ENCODE data around the gene GADD45GIP1.
A peak's percentile ranks its signal among the peaks of the same experiment; 100 is the strongest.

The GADD45GIP1 gene

DNA sequence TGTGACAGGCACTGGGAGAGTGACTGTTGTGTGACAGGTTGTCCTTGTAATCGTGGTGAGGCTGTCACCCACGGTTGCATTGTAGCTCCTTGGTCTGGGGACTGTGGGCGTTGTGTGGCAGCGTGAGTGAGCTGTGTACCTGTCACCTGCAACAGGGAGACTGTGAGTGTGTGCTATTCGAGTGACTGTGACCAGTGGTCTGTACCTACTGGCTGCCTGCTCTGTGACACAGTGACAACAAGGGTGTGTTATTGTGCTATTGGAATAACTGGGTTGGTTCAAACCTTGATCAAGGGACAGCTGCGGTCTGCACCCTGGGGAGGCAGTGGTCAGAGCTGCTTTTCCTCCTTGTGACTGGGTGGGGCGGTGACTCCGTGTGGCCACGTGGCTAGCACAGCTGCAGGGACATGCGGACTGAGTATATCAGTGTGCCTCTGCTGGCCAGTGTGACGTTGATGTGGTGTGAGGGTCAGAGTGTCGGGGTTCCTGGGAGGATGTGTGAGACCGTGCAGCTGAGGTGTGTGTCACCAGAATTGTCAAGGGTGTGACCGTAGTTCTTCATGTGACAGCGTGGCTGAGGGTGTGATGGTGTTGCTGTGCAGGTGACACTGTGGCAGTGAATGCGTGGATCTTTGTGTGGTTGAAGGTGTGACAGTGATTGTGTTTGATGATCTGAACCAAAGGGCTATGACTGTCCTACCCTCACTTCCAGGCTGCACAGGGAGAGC is 28.2 kb upstream of the GADD45GIP1 start:
- Histone ChIP-seq H3K36me3 (no peaks in the 10 kb centered on the region), H3K4me1 (no peaks in the 10 kb centered on the region; the same call in 1 of the 2 replicates), H3K9me3 (no peaks in the 10 kb centered on the region), H3K4me3 (ENCODE audit: low read depth, low read length) (no peak overlapping the region), H3K27me3 (no peaks in the 10 kb centered on the region)
- TF ChIP-seq, protein P1, sequence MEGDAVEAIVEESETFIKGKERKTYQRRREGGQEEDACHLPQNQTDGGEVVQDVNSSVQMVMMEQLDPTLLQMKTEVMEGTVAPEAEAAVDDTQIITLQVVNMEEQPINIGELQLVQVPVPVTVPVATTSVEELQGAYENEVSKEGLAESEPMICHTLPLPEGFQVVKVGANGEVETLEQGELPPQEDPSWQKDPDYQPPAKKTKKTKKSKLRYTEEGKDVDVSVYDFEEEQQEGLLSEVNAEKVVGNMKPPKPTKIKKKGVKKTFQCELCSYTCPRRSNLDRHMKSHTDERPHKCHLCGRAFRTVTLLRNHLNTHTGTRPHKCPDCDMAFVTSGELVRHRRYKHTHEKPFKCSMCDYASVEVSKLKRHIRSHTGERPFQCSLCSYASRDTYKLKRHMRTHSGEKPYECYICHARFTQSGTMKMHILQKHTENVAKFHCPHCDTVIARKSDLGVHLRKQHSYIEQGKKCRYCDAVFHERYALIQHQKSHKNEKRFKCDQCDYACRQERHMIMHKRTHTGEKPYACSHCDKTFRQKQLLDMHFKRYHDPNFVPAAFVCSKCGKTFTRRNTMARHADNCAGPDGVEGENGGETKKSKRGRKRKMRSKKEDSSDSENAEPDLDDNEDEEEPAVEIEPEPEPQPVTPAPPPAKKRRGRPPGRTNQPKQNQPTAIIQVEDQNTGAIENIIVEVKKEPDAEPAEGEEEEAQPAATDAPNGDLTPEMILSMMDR (IDR thresholded peaks at IDR 0.05; ENCODE audit: low read depth, low read length): no peak
- no peak for DNase-seq

DNA sequence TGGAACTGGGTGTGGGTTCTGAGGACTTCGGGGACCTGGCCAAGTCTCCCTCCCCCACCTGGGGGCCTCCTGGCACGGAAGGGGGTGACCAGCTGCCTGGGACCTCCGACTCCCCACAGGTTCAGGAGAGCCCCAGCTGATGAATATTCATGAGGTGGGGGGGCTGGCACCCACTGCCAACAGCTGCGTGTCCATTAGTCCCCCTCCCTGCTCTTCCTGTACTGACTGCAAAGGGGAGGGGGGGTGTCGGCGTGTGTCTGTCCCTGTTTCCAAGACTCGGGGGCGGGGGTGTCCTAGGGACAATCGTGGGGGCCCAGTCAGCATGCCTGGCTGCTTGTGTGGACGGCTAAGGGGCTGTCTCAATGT is 27.6 kb upstream of the GADD45GIP1 start:
- no peaks in the 10 kb centered on the region; the same call in 1 of the 2 replicates for H3K4me1 ChIP-seq

DNA sequence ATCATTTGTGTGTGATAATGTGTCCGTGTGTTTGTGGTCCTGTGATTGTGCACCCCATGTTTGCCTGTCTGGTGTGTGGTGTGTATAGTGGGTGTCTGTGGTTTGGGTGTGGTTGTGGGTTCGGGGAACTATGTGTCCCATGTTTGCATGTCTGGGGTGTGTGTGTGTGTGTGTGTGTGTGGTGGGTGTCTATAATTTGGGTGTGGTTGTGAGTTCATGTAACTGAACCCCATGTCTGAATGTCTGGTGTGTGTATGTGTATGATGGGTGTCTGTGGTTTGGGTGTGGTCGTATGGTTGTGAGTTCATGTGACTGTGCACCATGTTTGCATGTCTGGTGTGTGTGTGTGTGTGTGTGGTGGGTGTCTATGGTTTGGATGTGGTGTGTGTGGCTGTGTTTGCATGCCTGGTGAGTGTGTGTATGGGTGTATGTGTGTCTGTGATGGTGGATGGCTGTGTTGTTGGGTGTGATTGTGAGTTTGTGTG is 27.2 kb upstream of the GADD45GIP1 start:
- no peak for DNase-seq
- Histone ChIP-seq H3K36me3 (no peaks in the 10 kb centered on the region), H3K4me3 (ENCODE audit: low read depth, low read length) (no peak overlapping the region), H3K9me3 (no peaks in the 10 kb centered on the region), H3K27me3 (no peaks in the 10 kb centered on the region), H3K4me1 (no peaks in the 10 kb centered on the region; the same call in 1 of the 2 replicates)
- TF ChIP-seq, protein P1 (IDR thresholded peaks at IDR 0.05; ENCODE audit: low read depth, low read length): no peak

More for the DNA sequence above, 27.6 kb upstream of the GADD45GIP1 start:
- DNase-seq: no peak
- Histone ChIP-seq H3K36me3 (no peaks in the 10 kb centered on the region), H3K9me3 (no peaks in the 10 kb centered on the region), H3K27me3 (no peaks in the 10 kb centered on the region), H3K4me3 (ENCODE audit: low read depth, low read length) (no peak overlapping the region)
- TF ChIP-seq, protein P1 (IDR thresholded peaks at IDR 0.05; ENCODE audit: low read depth, low read length): no peak

GRCh38 chr19:12983542-12984142 is 26.6 kb upstream of the GADD45GIP1 start:
- H3K4me3 ChIP-seq (ENCODE audit: low read depth, low read length): peak overlapping the region; percentile 57
- peak; percentile 83 for DNase-seq
- no peaks in the 10 kb centered on the region; the same call in 1 of the 2 replicates for H3K4me1 ChIP-seq

DNA sequence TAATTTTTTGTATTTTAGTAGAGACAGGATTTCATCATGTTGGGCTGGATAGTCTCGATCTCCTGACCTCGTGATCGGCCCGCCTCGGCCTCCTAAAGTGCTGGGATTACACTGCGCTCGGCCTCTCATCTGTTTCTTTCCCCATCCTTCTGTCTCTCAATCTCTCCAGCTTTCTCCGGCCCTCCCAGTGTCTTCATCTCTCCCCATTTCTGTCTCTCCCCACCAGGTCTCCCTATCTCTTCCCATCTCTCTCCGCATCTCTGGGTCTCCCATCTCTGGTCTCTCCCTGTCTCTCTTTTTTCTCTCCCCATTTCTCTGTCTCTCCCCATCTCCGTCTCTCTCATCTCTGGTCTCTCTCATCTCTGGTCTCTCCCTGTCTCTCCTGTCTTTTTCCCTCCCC is 26.1 kb upstream of the GADD45GIP1 start:
- Histone ChIP-seq H3K4me3 (ENCODE audit: low read depth, low read length) (peak overlapping the region; percentile 57), H3K4me1 (no peaks in the 10 kb centered on the region; the same call in 1 of the 2 replicates), H3K36me3 (no peaks in the 10 kb centered on the region), H3K9me3 (no peaks in the 10 kb centered on the region), H3K27me3 (no peaks in the 10 kb centered on the region)
- TF ChIP-seq, protein P1 (IDR thresholded peaks at IDR 0.05; ENCODE audit: low read depth, low read length): no peak
- no peak for DNase-seq

More at GRCh38 chr19:12983542-12984142, 26.6 kb upstream of the GADD45GIP1 start:
- no peaks in the 10 kb centered on the region for H3K36me3 ChIP-seq
- TF ChIP-seq, protein P1 (IDR thresholded peaks at IDR 0.05; ENCODE audit: low read depth, low read length): peak; percentile 80
- H3K27me3 ChIP-seq: no peaks in the 10 kb centered on the region
- H3K9me3 ChIP-seq: no peaks in the 10 kb centered on the region

DNA sequence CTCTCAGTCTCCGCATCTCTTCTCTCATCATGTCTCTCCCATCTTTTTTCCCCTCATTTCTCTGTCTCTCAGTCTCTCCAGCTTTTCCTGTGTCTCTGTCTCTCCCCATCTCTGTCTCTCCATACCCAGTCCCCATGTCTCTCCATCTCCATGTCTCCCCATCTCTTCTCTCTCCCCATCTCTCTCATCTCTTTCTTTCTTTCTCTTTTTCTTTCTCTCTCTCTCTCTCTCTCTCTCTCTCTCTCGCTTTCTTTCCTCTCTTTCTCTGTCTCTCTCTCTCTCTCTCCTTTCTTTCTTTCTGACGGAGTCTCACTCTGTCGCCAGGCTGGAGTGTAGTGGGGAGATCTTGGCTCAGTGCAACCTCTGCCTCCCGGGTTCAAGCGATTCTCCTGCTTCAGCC is 25.6 kb upstream of the GADD45GIP1 start:
- H3K4me3 ChIP-seq (ENCODE audit: low read depth, low read length): no peak overlapping the region
- DNase-seq: no peak
- no peaks in the 10 kb centered on the region for H3K27me3 ChIP-seq
- H3K36me3 ChIP-seq: no peaks in the 10 kb centered on the region
- no peaks in the 10 kb centered on the region; the same call in 1 of the 2 replicates for H3K4me1 ChIP-seq
- TF ChIP-seq, protein P1 (IDR thresholded peaks at IDR 0.05; ENCODE audit: low read depth, low read length): no peak
- no peaks in the 10 kb centered on the region for H3K9me3 ChIP-seq

All from BE2C (cell line).